Stromal cell of bone marrow (primary cell): ENCODE data around the gene INTS14.
A peak's percentile ranks its signal among the peaks of the same experiment; 100 is the strongest.
"Not testable (repeated sequence)": the region's sequence is repeated elsewhere in the genome, so short reads cannot be mapped to it uniquely, and the experiment has no call there.

ENCODE experiments used
- DNase-seq: peaks from one replicate; pipeline ENCODE4 v3.0.0-alpha.2; 2012; ENCODE audit warnings: low read depth

Gene INTS14

DNA sequence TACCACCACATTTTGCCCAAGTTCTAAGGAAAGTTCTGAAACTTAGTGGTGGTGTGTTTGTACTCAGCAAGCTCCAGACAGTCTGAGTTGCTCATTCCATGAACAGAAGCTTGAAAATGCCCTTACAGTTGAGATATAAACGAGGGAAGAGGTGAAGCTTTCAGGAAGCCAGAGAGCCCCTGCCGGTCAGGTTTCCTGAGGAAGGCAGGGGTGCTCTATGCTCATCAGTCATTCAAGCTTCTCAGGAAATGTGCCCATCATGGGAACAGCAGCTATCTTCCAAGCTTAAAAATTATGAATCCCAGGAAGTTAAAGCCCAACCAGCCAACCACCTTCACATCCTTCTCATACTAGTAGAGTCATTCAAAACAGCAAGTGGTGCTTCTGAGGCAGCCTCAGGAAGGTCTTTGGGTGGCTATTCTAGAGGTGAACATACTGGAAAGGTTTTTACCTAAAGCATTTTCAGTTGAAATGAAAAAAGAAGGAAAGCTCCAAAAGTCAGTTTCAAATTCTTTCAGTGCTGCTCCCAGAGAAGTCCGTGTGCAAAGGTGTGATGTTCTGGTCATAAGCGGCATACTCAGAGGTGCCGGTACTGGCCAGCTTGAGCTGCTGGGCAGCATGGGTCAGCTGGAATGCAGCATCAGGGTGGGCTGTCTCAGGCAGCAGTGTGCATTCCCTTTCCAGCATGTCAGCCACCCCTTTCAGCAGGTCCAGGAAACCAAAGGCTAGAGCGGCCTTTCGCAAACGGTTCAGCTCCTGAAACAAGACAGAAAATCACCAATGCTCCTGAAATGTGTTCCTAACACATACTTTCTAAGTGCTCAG lies 31.8 kb downstream of the INTS14 start:
- DNase-seq = no peak

DNA sequence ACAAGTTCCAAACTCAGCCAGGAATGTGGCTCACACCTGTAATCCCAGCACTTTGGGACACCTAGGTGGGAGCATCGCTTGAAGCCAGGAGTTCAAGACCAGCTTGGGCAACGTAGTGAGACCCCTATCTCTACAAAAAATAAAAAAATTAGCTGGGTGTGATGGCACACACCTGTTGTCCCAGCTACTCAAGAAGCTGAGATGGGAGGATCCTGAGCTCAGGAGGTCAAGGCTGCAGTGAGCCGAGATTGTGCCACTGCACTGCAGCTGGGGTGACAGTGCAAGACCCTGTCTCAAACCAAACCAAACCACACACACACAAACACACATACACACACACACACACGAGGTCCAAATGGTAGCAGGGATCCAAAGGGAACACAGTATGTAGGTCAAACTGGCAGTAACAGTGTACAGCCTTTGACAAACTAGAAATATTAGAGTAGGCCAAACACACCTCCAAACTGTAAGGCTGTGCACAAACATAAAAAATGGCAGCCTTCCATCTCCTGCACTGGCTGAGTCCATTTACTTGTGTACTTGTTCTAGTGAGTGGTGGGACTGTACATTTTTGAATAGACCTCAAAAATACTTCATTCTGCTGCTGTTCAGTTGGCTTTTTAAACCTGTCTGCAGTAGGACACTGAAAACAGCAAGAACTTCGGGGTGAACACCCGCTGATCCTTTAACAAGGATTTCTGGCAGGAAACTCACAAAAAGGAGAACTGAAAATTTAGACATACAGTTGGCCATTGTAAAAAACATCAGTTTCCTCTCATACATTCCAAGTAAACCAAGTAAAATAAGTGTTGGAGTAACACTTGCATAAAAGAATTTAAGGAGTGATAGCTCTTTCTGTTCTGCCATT lies 33.6 kb downstream of the INTS14 start:
- DNase-seq = no peak

- peak; percentile 11 for DNase-seq
These were observed 34.3 kb downstream of the INTS14 start for GRCh38 chr15:65576664-65577063.

- no peak for DNase-seq
These were observed 39.0 kb downstream of the INTS14 start for GRCh38 chr15:65571971-65572370.

- no peak for DNase-seq
These were observed 41.2 kb downstream of the INTS14 start for GRCh38 chr15:65569728-65570127.

DNA sequence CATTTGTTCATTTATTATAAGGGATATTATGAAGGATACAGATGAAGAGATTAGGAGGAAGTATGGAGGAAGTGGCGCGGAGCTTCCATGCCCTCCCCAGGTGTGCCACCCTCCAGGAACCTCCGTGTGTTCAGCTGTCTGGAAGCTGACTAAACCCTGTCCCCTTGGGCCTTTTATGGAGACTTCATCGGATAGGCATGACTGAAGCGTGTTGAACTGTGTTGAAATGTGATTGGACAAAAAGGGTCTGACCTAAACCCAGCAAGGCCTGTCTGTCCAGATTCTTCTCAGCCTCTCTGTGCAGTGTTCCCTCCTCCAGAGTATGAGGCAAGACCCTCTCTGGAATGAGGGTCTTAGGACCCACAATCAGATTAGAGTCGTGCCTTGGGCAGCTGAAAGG lies 49.0 kb downstream of the INTS14 start:
- DNase-seq = no peak

DNA sequence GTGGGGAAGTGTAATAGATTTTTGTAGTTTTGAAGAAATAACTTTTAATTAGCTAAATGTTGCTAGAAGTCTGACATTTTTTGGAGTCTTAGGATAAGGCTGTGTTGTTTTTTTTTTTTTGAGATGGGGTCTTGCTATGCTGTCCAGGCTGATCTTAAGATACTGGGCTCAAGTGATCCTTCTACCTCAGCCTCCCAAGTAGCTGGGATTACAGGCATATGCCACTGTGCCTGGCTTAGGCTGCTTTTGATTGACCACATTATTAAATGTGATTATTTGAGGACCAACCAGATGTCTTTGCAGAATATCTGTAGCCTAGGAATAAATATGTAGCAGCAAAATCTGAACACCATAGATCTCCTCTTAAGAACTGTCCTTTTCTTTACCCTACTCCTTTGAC lies 51.0 kb downstream of the INTS14 start:
- no peak for DNase-seq

GRCh38 chr15:65558997-65559760 lies 51.8 kb downstream of the INTS14 start:
- DNase-seq = no peak

DNA sequence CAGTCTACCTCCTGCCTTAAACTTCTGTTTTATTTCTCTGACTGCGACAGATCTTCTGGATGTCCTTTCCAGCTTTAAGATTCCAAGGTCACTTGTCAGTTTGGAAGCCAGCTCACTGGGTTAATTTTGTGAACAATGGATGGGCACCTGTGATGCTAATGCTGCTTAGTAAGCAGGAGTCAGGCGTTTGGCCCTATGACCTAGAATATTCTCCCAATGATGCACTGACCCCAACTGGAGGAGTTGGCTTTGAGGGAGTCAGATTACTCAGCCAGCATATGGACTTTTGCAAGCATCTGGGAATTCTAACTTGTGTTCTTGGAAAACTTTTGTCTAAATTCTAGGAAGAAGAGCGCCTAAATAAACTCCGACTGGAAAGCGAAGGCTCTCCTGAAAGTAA lies 52.6 kb downstream of the INTS14 start:
- peak; percentile 23 for DNase-seq

GRCh38 chr15:65556622-65557021 lies 54.3 kb downstream of the INTS14 start:
- no peak for DNase-seq

GRCh38 chr15:65553691-65554090 lies 57.2 kb downstream of the INTS14 start:
- no peak for DNase-seq

DNA sequence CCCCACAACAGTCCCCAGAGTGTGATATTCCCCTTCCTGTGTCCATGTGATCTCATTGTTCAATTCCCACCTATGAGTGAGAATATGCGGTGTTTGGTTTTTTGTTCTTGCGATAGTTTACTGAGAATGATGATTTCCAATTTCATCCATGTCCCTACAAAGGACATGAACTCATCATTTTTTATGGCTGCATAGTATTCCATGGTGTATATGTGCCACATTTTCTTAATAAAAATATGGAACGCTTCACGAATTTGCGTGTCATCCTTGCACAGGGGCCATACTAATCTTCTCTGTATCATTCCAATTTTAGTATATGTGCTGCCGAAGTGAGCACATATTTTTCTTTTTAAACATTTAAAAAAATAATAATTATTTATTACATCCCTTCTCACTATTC lies 58.1 kb downstream of the INTS14 start:
- DNase-seq = not testable (repeated sequence)

DNA sequence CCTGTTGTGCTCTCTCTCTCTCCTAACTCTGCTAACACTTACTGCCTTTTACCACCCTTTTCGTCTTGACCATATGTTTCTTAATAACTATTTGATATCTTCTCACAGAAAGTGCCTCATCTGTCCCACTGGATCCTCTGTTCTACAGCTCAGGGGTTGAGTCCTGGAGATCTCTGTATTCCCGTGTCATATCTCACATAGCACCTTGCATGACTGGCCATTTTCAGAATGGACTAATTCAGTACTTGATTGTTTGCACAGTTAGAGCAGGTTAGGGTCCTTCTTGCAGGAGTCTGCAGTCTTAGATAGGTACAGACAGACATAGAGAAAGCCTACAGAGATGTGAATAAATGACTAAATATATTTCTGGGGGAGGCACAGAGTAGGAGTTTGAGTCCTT lies 59.7 kb downstream of the INTS14 start:
- DNase-seq = no peak

- DNase-seq = no peak
These were observed 60.2 kb downstream of the INTS14 start for GRCh38 chr15:65550681-65551098.

DNA sequence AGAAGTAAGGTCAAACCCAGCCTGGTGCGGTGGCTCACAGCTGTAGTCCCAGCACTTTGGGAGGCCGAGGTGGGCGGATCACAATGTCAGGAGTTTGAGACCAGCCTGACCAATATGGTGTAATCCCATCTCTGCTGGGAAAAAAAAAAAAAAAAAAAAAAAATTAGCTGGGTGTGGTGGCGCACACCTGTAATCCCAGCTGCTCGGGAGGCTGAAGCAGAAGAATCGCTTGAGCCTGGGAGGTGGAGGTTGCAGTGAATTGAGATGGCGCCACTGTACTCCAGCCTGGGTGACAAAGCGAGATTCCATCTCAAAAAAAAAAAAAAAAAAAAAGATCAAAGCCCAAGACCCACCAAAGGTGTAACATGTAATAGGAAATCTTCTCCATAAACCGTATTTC lies 61.6 kb downstream of the INTS14 start:
- DNase-seq = not testable (repeated sequence)

- no peak for DNase-seq
These were observed 63.1 kb downstream of the INTS14 start for GRCh38 chr15:65547841-65548240.

DNA sequence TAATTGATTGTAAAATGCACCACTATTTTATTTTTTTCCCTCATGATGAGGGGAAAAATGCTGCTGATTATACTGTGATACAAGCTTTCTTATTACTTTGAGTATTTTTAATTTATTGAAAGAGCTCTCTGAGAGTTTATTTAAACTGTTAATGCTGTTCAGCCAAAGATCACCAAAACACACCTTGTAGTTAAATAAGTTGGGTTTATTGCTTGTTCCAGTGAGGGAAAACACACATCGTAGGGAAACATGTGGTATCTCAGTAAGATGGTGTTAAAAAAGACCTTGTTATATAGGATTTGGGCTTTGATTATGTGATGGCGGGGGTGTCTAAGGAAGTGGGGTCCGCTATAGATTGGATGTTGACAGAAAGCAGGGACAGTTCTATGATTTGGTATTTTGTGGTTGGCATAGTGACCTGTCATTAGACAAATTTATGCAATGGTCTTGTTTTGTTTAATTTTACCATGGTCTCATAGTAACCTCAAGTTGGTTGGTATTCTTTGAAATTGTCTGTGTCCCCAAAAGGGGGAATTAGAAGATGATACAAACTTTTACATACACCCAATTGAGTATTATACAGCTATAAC lies 69.6 kb downstream of the INTS14 start:
- no peak for DNase-seq

GRCh38 chr15:65540314-65540713 lies 70.6 kb downstream of the INTS14 start:
- no peak for DNase-seq

DNA sequence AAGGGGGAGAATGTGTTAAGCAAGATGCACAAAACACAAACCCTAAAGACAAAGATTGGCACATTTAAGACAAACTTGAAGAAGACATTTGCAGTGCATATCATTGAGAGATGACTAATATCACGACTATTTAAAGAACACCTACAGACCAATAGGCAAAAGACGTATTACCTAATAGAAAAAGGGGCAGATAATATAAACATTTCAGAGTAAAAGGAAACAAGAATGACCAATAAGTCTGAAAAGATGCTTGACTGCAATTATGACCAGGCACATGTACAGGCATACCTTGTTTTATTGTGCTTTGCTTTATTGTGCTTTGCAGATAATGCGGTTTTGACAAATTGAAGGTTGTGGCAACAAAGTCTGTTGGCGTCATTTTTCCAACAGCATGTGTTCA lies 75.7 kb downstream of the INTS14 start:
- DNase-seq = no peak

GRCh38 chr15:65533057-65533756 lies 77.7 kb downstream of the INTS14 start:
- no peak for DNase-seq

DNA sequence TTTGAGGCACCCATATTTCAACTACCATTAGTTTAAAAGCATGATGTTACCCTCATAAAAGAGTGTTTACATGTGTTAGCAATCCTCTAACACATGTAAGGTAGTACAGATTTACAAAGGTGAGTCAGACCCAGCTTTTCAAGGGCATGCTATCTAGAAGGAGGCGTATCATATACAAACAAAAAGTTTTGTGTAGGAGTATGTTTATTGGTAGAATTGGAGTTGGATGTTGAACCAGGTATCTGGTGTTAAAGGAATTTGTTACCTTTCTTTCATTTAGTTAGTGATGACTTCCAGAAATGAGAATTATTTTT lies 78.2 kb downstream of the INTS14 start:
- DNase-seq = no peak
